PFSK-1 (cell line): ENCODE data around the gene MOGAT1.

Source experiments
- FOXP2 ChIP-seq: optimal IDR thresholded peaks from 2 replicates; pipeline ENCODE3; 2011; ENCODE audit warnings: borderline replicate concordance, control low read depth, inconsistent platforms; ENCODE audit not compliant: insufficient read depth; ENCODE audit errors: extremely low read length, extremely low read depth
- POLR2AphosphoS5 ChIP-seq: IDR thresholded peaks from 2 replicates; pipeline ENCODE4 v1.6.1; 2012; ENCODE audit warnings: low read depth, mild to moderate bottlenecking, control low read depth, low read length, moderate library complexity
- SIN3A ChIP-seq: IDR thresholded peaks from 2 replicates; pipeline ENCODE4 v1.6.1; 2012; ENCODE audit warnings: mild to moderate bottlenecking, low read length, moderate library complexity, borderline replicate concordance; ENCODE audit not compliant: insufficient read depth
- TAF1 ChIP-seq: IDR thresholded peaks from 2 replicates; pipeline ENCODE4 v1.6.1; 2012; ENCODE audit warnings: low read length, control low read depth, borderline replicate concordance; ENCODE audit not compliant: insufficient read depth
- TF ChIP-seq, protein P1 (sequence below), 2 experiments: IDR thresholded peaks; 2 replicates each; pipeline versions ENCODE4 v1.6.1 to v1.8.0; 2011 to 2012; ENCODE audit warnings: low read depth in 2 of 2, low read length in 2 of 2, control low read depth in 1 of 2, inconsistent platforms in 1 of 2, mild to moderate bottlenecking in 1 of 2, moderate library complexity in 1 of 2; ENCODE audit not compliant: insufficient read depth in 1 of 2

MOGAT1 gene

GRCh38 chr2:222707102-222707688, 35.7 kb downstream of the MOGAT1 start:
- TF ChIP-seq POLR2AphosphoS5 = no peak
- TF ChIP-seq TAF1 = no peak
- TF ChIP-seq SIN3A = no peak

DNA sequence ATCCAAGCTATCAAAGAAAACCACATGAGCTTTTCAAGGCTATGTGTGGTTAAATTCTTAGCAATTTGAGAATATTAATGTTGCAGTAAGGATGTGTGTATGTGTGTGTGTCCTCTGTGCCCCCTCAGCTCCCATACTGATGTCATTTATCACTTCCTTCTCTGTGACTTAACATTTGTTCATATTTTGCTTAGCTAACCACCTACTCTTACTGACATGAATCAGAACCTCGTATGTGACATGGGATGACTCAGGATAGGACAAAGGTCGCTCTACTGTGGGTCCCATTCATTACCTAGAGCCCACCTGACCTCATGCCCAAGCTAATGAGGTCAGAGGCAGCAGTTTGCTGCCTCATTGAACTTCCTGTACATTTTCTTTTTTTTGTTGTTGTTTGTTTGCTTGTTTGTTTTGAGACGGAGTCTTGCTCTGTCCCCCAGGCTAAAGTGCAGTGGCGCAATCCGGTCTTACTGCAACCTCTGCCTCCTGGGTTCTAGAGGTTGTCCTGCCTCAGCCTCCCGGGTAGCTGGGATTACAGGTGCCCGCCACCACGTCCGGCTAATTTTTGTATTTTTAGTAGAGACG, 36.3 kb downstream of the MOGAT1 start:
- TF ChIP-seq FOXP2 (no peak), SIN3A (no peak), POLR2AphosphoS5 (no peak), TAF1 (no peak)
- TF ChIP-seq, protein P1, sequence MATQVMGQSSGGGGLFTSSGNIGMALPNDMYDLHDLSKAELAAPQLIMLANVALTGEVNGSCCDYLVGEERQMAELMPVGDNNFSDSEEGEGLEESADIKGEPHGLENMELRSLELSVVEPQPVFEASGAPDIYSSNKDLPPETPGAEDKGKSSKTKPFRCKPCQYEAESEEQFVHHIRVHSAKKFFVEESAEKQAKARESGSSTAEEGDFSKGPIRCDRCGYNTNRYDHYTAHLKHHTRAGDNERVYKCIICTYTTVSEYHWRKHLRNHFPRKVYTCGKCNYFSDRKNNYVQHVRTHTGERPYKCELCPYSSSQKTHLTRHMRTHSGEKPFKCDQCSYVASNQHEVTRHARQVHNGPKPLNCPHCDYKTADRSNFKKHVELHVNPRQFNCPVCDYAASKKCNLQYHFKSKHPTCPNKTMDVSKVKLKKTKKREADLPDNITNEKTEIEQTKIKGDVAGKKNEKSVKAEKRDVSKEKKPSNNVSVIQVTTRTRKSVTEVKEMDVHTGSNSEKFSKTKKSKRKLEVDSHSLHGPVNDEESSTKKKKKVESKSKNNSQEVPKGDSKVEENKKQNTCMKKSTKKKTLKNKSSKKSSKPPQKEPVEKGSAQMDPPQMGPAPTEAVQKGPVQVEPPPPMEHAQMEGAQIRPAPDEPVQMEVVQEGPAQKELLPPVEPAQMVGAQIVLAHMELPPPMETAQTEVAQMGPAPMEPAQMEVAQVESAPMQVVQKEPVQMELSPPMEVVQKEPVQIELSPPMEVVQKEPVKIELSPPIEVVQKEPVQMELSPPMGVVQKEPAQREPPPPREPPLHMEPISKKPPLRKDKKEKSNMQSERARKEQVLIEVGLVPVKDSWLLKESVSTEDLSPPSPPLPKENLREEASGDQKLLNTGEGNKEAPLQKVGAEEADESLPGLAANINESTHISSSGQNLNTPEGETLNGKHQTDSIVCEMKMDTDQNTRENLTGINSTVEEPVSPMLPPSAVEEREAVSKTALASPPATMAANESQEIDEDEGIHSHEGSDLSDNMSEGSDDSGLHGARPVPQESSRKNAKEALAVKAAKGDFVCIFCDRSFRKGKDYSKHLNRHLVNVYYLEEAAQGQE (IDR thresholded peaks at IDR 0.05; ENCODE audit: insufficient read depth in 1 of 2, low read depth in 2 of 2, low read length in 2 of 2) = no peak

GRCh38 chr2:222708274-222708710, 36.8 kb downstream of the MOGAT1 start:
- TF ChIP-seq, protein P1 (IDR thresholded peaks at IDR 0.05; ENCODE audit: insufficient read depth in 1 of 2, low read depth in 2 of 2, low read length in 2 of 2) = no peak
- TF ChIP-seq POLR2AphosphoS5 (no peak), TAF1 (no peak), SIN3A (no peak), FOXP2 (no peak)

- TF ChIP-seq FOXP2 (peak; percentile 63), SIN3A (peak; percentile 32; the same call in 1 of the 2 replicates), POLR2AphosphoS5 (0 out of 2 replicates have a peak, but pooled peaks have one; percentile 23), TAF1 (no peak)
- TF ChIP-seq, protein P1 (IDR thresholded peaks at IDR 0.05; ENCODE audit: insufficient read depth in 1 of 2, low read depth in 2 of 2, low read length in 2 of 2) = peak in 1 of 2 experiments; percentile 32; a peak in 1 of 4 replicates
Measured at GRCh38 chr2:222709191-222709891, 37.9 kb downstream of the MOGAT1 start.

GRCh38 chr2:222710736-222711135, 39.3 kb downstream of the MOGAT1 start:
- TF ChIP-seq SIN3A (no peak), FOXP2 (no peak), TAF1 (no peak), POLR2AphosphoS5 (no peak)
- TF ChIP-seq, protein P1 (IDR thresholded peaks at IDR 0.05; ENCODE audit: insufficient read depth in 1 of 2, low read depth in 2 of 2, low read length in 2 of 2) = no peak
